Urothelium cell line (cell line): Measurements from ENCODE around the gene NCOA6.

Source experiments
- DNase-seq: peaks from one replicate; pipeline ENCODE4 v3.0.0; 2011; ENCODE audit warnings: low spot score, mixed read lengths
- FAIRE-seq: peaks from 2 replicates; lab custom pipeline; 2011; peaks lifted over from hg19 to GRCh38; lab: Jason Lieb, UNC

Gene NCOA6

GRCh38 chr20:34825530-34826362 is at the start of gene NCOA6:
Gene NCOA6, minus strand, starts transcription at chr20:34825651. Its CDS starts 43,296 bp downstream, at chr20:34782355.
- FAIRE-seq = peak; percentile 56
- peak; percentile 95 for DNase-seq

- FAIRE-seq (no peak), DNase-seq (peak; percentile 78)
These were observed 48.7 kb upstream of the NCOA6 start for GRCh38 chr20:34874094-34874654.

GRCh38 chr20:34873583-34874093 is 48.2 kb upstream of the NCOA6 start:
- FAIRE-seq = no peak
- no peak for DNase-seq

- DNase-seq = peak; percentile 96
- FAIRE-seq = peak; percentile 87
These were observed 47.3 kb upstream of the NCOA6 start, which contains the start of gene GGT7 for GRCh38 chr20:34872622-34873224. Gene GGT7, minus strand, starts transcription at chr20:34872856. Its CDS starts 41 bp downstream, at chr20:34872815.

GRCh38 chr20:34871966-34872621 is 46.6 kb upstream of the NCOA6 start:
- no peak for FAIRE-seq
- no peak for DNase-seq

GRCh38 chr20:34871320-34871926 is 46.0 kb upstream of the NCOA6 start:
- no peak for DNase-seq
- FAIRE-seq = no peak

GRCh38 chr20:34864216-34864615 is 38.8 kb upstream of the NCOA6 start:
- FAIRE-seq (no peak), DNase-seq (no peak)

GRCh38 chr20:34863421-34863965 is 38.0 kb upstream of the NCOA6 start:
- FAIRE-seq = peak; percentile 56

GRCh38 chr20:34862724-34863123 is 37.3 kb upstream of the NCOA6 start:
- no peak for FAIRE-seq
- DNase-seq = no peak

More at GRCh38 chr20:34863421-34863965, 38.0 kb upstream of the NCOA6 start:
- DNase-seq = no peak

- FAIRE-seq (no peak), DNase-seq (no peak)
These were observed 36.1 kb upstream of the NCOA6 start for GRCh38 chr20:34861386-34862084.

- FAIRE-seq (no peak), DNase-seq (no peak)
These were observed 34.5 kb upstream of the NCOA6 start for GRCh38 chr20:34859826-34860545.

GRCh38 chr20:34859367-34859766 is 33.9 kb upstream of the NCOA6 start:
- DNase-seq (no peak), FAIRE-seq (no peak)

GRCh38 chr20:34852298-34852697 is 26.8 kb upstream of the NCOA6 start:
- FAIRE-seq (no peak), DNase-seq (no peak)

GRCh38 chr20:34850969-34851368 is 25.5 kb upstream of the NCOA6 start:
- DNase-seq (no peak), FAIRE-seq (no peak)

- no peak for FAIRE-seq
- no peak for DNase-seq
These were observed 24.3 kb upstream of the NCOA6 start for GRCh38 chr20:34849778-34850177.

GRCh38 chr20:34848597-34848996 is 23.1 kb upstream of the NCOA6 start:
- no peak for DNase-seq
- FAIRE-seq = no peak

- FAIRE-seq = no peak
- no peak for DNase-seq
These were observed 18.0 kb upstream of the NCOA6 start for GRCh38 chr20:34843421-34843820.

GRCh38 chr20:34842143-34842542 is 16.7 kb upstream of the NCOA6 start:
- FAIRE-seq (no peak), DNase-seq (no peak)

- FAIRE-seq (no peak), DNase-seq (peak; percentile 42)
These were observed 9.0 kb upstream of the NCOA6 start for GRCh38 chr20:34834459-34834893.
